H1 (cell line): ENCODE results near the gene CCL1. TPM values are rescaled to one million over a fixed set of nuclear protein-coding genes. Genes with fewer than 3 reads are reported as not detected.

Experiments used
- CTCF ChIA-PET: fragments of 300-600 bp; sonication (Branson Sonifier 250); formaldehyde crosslinking; loops from one replicate; lab custom pipeline; 2021; ENCODE audit not compliant: partially characterized antibody; lab: Charles Lee
- POLR2A ChIA-PET: fragments of 300-600 bp; sonication (Branson Sonifier 250); formaldehyde crosslinking; loops from one replicate; lab custom pipeline; 2021; ENCODE audit warnings: inconsistent platforms; ENCODE audit not compliant: partially characterized antibody; lab: Charles Lee
- DNase-seq, 2 experiments: peaks; one replicate each; pipeline versions ENCODE4 v3.0.0 to v3.0.0-alpha.2; 2010 to 2022; ENCODE audit warnings: low spot score in 2 of 2, low read depth in 1 of 2, mixed read lengths in 1 of 2
- FAIRE-seq: peaks from 2 replicates; lab custom pipeline; 2011; peaks lifted over from hg19 to GRCh38; lab: Jason Lieb, UNC
- H2AFZ ChIP-seq: 2 replicates; pipeline ENCODE4 v1.8.1; 2012; ENCODE audit warnings: low read length, inconsistent platforms
- H2AK5ac ChIP-seq: 2 replicates; pipeline ENCODE4 v1.6.1; 2013; ENCODE audit warnings: low read depth, low read length
- H2BK120ac ChIP-seq: replicated peaks from 2 replicates; pipeline ENCODE3; 2013; ENCODE audit warnings: low read depth, low read length, inconsistent platforms
- H2BK12ac ChIP-seq: 2 replicates; pipeline ENCODE4 v1.6.1; 2013; ENCODE audit warnings: low read depth, low read length
- H2BK15ac ChIP-seq: 2 replicates; pipeline ENCODE4 v1.6.1; 2013; ENCODE audit warnings: low read length
- H2BK20ac ChIP-seq: 2 replicates; pipeline ENCODE4 v1.6.1; 2013; ENCODE audit warnings: low read length
- H2BK5ac ChIP-seq: 2 replicates; pipeline ENCODE4 v1.6.1; 2013; ENCODE audit warnings: low read depth, low read length
- H3K14ac ChIP-seq: 2 replicates; pipeline ENCODE4 v1.6.1; 2013; ENCODE audit warnings: inconsistent platforms; ENCODE audit not compliant: insufficient read length
- H3K18ac ChIP-seq: 2 replicates; pipeline ENCODE4 v1.6.1; 2013; ENCODE audit warnings: low read length; ENCODE audit errors: extremely low read depth
- H3K23ac ChIP-seq: 2 replicates; pipeline ENCODE4 v1.6.1; 2013; ENCODE audit warnings: inconsistent platforms; ENCODE audit not compliant: insufficient read length
- H3K23me2 ChIP-seq: 2 replicates; pipeline ENCODE4 v1.6.1; 2013; ENCODE audit warnings: low read depth, low read length
- H3K27ac ChIP-seq: 2 replicates; pipeline ENCODE4 v1.6.1; 2011; ENCODE audit warnings: low read depth, low read length, inconsistent platforms
- H3K27me3 ChIP-seq, 4 experiments: replicated peaks in 1 of 4; 1 replicate in 1 of 4; 2 replicates in 3 of 4; pipeline versions ENCODE4 v1.6.1 to v1.8.1; 2011 to 2013; ENCODE audit warnings: low read length in 3 of 4, mild to moderate bottlenecking in 3 of 4, inconsistent platforms in 2 of 4, mixed read lengths in 2 of 4, moderate library complexity in 1 of 4; ENCODE audit not compliant: control insufficient read depth in 3 of 4, insufficient read depth in 3 of 4; ENCODE audit errors: extremely low read depth in 1 of 4
- H3K36me3 ChIP-seq, 4 experiments: 2 replicates each; pipeline versions ENCODE4 v1.6.1 to v1.8.1; 2011 to 2013; ENCODE audit warnings: mild to moderate bottlenecking in 4 of 4, low read length in 3 of 4, moderate library complexity in 2 of 4, control low read depth in 1 of 4, inconsistent platforms in 1 of 4; ENCODE audit not compliant: insufficient read depth in 4 of 4, control insufficient read depth in 2 of 4
- H3K4ac ChIP-seq: replicated peaks from 2 replicates; pipeline ENCODE3; 2013; ENCODE audit warnings: low read length, low read depth, mixed read lengths, inconsistent platforms; ENCODE audit not compliant: insufficient read length
- H3K4me1 ChIP-seq, 4 experiments: replicated peaks in 1 of 4; 1 replicate in 1 of 4; 2 replicates in 3 of 4; pipeline versions ENCODE4 v1.6.1 to v1.8.1; 2011 to 2013; ENCODE audit warnings: low read length in 3 of 4, inconsistent platforms in 2 of 4, mixed read lengths in 1 of 4; ENCODE audit not compliant: insufficient read depth in 4 of 4, control insufficient read depth in 3 of 4
- H3K4me2 ChIP-seq, 2 experiments: 2 replicates each; pipeline versions ENCODE4 v1.6.1 to v1.8.1; 2011 to 2013; ENCODE audit warnings: low read depth in 2 of 2, low read length in 2 of 2, control low read depth in 1 of 2, inconsistent platforms in 1 of 2, mild to moderate bottlenecking in 1 of 2; ENCODE audit not compliant: insufficient read depth in 1 of 2
- H3K4me3 ChIP-seq, 4 experiments: fragments of 200-600, 300-600 bp in 1 of 4; sonication (generic), shearing (Covaris generic), sonication (Bioruptor Twin) in 1 of 4; 2 replicates each; pipeline versions ENCODE4 v1.5.1 to v1.8.1; 2011 to 2016; ENCODE audit warnings: low read length in 4 of 4, low read depth in 3 of 4, control low read depth in 2 of 4, inconsistent platforms in 2 of 4, mild to moderate bottlenecking in 2 of 4, mixed read lengths in 1 of 4, moderate library complexity in 1 of 4; ENCODE audit not compliant: insufficient read depth in 2 of 4; ENCODE audit errors: extremely low read depth in 1 of 4
- H3K56ac ChIP-seq: replicated peaks from 2 replicates; pipeline ENCODE3; 2013; ENCODE audit warnings: low read depth, mild to moderate bottlenecking, mixed read lengths, low read length, inconsistent platforms; ENCODE audit not compliant: insufficient read length
- H3K79me1 ChIP-seq: 2 replicates; pipeline ENCODE4 v1.6.1; 2013; ENCODE audit warnings: low read depth, low read length, control low read depth
- H3K79me2 ChIP-seq, 2 experiments: 2 replicates each; pipeline versions ENCODE4 v1.6.1 to v1.8.1; 2012 to 2013; ENCODE audit warnings: low read length in 2 of 2, mild to moderate bottlenecking in 2 of 2, inconsistent platforms in 1 of 2; ENCODE audit not compliant: insufficient read depth in 2 of 2, control insufficient read depth in 1 of 2
- H3K9ac ChIP-seq, 4 experiments: replicated peaks in 1 of 4; 1 replicate in 1 of 4; 2 replicates in 3 of 4; pipeline versions ENCODE4 v1.6.1 to v1.8.1; 2011 to 2013; ENCODE audit warnings: low read depth in 3 of 4, low read length in 3 of 4, control low read depth in 2 of 4, mild to moderate bottlenecking in 2 of 4, moderate library complexity in 2 of 4, inconsistent platforms in 1 of 4; ENCODE audit errors: extremely low read depth in 1 of 4
- H3K9me3 ChIP-seq, 2 experiments: 2 replicates each; pipeline versions ENCODE4 v1.6.1 to v1.8.1; 2012 to 2013; ENCODE audit warnings: mild to moderate bottlenecking in 2 of 2, moderate library complexity in 2 of 2, control low read depth in 1 of 2, inconsistent platforms in 1 of 2, low read depth in 1 of 2, low read length in 1 of 2, mixed read lengths in 1 of 2; ENCODE audit not compliant: insufficient read depth in 2 of 2
- H4K20me1 ChIP-seq, 2 experiments: replicated peaks in 1 of 2; 2 replicates each; pipeline versions ENCODE3 to v1.8.1; 2011 to 2013; ENCODE audit warnings: inconsistent platforms in 2 of 2, low read length in 2 of 2, mild to moderate bottlenecking in 1 of 2; ENCODE audit not compliant: insufficient read depth in 2 of 2, control insufficient read depth in 1 of 2
- H4K5ac ChIP-seq: 2 replicates; pipeline ENCODE4 v1.6.1; 2013; ENCODE audit warnings: low read length, low read depth, mixed read lengths, inconsistent platforms; ENCODE audit not compliant: insufficient read length
- H4K8ac ChIP-seq: 2 replicates; pipeline ENCODE4 v1.8.0; 2013; ENCODE audit warnings: mild to moderate bottlenecking, moderate library complexity, low read length, inconsistent platforms; ENCODE audit not compliant: insufficient read depth; ENCODE audit errors: extremely low read depth
- H4K91ac ChIP-seq: replicated peaks from 2 replicates; pipeline ENCODE3; 2013; ENCODE audit warnings: low read length, mixed read lengths, inconsistent platforms; ENCODE audit not compliant: insufficient read length
- CBX8 ChIP-seq: fragments of 300-800, 300-1000 bp; sonication (generic); IDR thresholded peaks from 2 replicates; pipeline ENCODE4 v1.7.1; 2016; ENCODE audit warnings: low read depth, low read length, borderline replicate concordance
- CEBPB ChIP-seq: IDR thresholded peaks from 2 replicates; pipeline ENCODE4 v1.6.1; 2012; ENCODE audit warnings: low read depth, low read length
- CHD2 ChIP-seq: IDR thresholded peaks from 2 replicates; pipeline ENCODE4 v1.6.1; 2012; ENCODE audit warnings: low read length, improper control_type of control experiment
- CREB1 ChIP-seq: IDR thresholded peaks from 2 replicates; pipeline ENCODE4 v1.6.1; 2012; ENCODE audit warnings: inconsistent platforms
- EGR1 ChIP-seq: IDR thresholded peaks from 2 replicates; pipeline ENCODE4 v1.6.1; 2011; ENCODE audit warnings: low read depth, low read length, borderline replicate concordance
- HDAC6 ChIP-seq: IDR thresholded peaks from one replicate; pipeline ENCODE4 v1.7.1; 2012; ENCODE audit warnings: low read depth, mild to moderate bottlenecking, inconsistent platforms, low read length, moderate library complexity
- KDM1A ChIP-seq: fragments of 200-600, 300-600 bp; sonication (generic); IDR thresholded peaks from 2 replicates; pipeline ENCODE4 v1.7.1; 2016; ENCODE audit warnings: mild to moderate bottlenecking, low read length, borderline replicate concordance
- POLR2A ChIP-seq, 2 experiments: IDR thresholded peaks; 1 replicate in 1 of 2; 2 replicates in 1 of 2; pipeline ENCODE4 v1.6.1; 2011; ENCODE audit warnings: low read depth in 2 of 2, low read length in 2 of 2, mild to moderate bottlenecking in 2 of 2; ENCODE audit errors: control extremely low read depth in 1 of 2
- POU5F1 ChIP-seq: IDR thresholded peaks from 2 replicates; pipeline ENCODE4 v1.6.1; 2011; ENCODE audit warnings: low read depth, mild to moderate bottlenecking, low read length, moderate library complexity
- RXRA ChIP-seq: IDR thresholded peaks from 2 replicates; pipeline ENCODE4 v1.6.1; 2011; ENCODE audit warnings: low read depth, mild to moderate bottlenecking, low read length, moderate library complexity; ENCODE audit not compliant: insufficient read depth
- SAP30 ChIP-seq: fragments of 300-600 bp; sonication (generic); IDR thresholded peaks from 2 replicates; pipeline ENCODE4 v1.7.1; 2012; ENCODE audit warnings: low read length, moderate library complexity, mild to moderate bottlenecking, inconsistent platforms; ENCODE audit not compliant: insufficient read depth, insufficient replicate concordance
- SIRT6 ChIP-seq: IDR thresholded peaks from one replicate; pipeline ENCODE4 v1.7.1; 2012; ENCODE audit warnings: low read length, inconsistent platforms
- SIX5 ChIP-seq: IDR thresholded peaks from 2 replicates; pipeline ENCODE4 v1.6.1; 2011; ENCODE audit warnings: mild to moderate bottlenecking, low read depth, low read length
- SP4 ChIP-seq: IDR thresholded peaks from 2 replicates; pipeline ENCODE4 v1.6.1; 2012; ENCODE audit warnings: low read length, inconsistent platforms
- TAF7 ChIP-seq: optimal IDR thresholded peaks from 2 replicates; pipeline ENCODE3; 2011; ENCODE audit warnings: low read depth, mild to moderate bottlenecking, inconsistent platforms, low read length, moderate library complexity, borderline replicate concordance
- TEAD4 ChIP-seq: IDR thresholded peaks from 2 replicates; pipeline ENCODE4 v1.6.1; 2012; ENCODE audit warnings: low read depth, low read length, inconsistent platforms, mixed read lengths
- polyA plus RNA-seq, 7 experiments: library from polyadenylated mRNA; depleted of rRNA in 3 of 7; stranded (reverse) in 5 of 7; unstranded in 2 of 7; fragments of >200 nt in 5 of 7; fragments of 200-250 nt in 2 of 7; gene quantifications; 1 replicate in 5 of 7; 2 replicates in 1 of 7; 4 replicates in 1 of 7; pipeline versions ENCODE4 v1.2.1 to v1.2.3, GENCODE V29; 2011 to 2013; ENCODE audit warnings: missing spikeins in 2 of 7, mixed read lengths in 2 of 7
- total RNA-seq: library from RNA; stranded (reverse); fragmentation: NEBNext Ultra II Directional; extraction: Animal tissue kit (Norgen Biotek cat#: 25700); gene quantifications from 2 replicates; pipeline ENCODE4 v1.2.1, GENCODE V29; 2021
- TF ChIP-seq, protein P1 (sequence below): IDR thresholded peaks from 2 replicates; pipeline ENCODE4 v1.6.1; 2011; ENCODE audit warnings: low read depth, mild to moderate bottlenecking, low read length; ENCODE audit not compliant: insufficient read depth

Gene CCL1
- total and polyA plus RNA-seq, 2 of the 8 experiments (the other 6 are each of a cell fraction or from before 2014, with no cell fraction given) = not detected

DNA sequence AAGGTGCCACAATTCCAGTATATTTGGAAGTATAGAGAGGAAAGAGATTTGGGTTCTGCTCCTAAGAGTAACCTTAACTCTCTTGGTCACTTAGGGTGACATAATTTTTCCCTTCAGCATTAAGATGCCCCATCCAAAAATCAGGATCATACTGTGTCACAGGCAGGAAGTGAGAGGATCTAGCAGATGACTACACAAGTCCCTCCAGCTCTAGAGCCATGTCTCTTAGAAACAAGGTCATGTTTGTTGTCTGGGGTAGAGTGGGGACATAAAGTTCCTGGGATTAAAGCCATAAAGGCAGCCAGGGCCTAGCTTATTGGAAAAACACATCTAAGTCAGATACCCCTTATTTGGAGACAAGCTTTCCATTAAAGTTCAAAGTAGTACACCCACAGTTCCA, 41.1 kb downstream of the CCL1 start:
- no peaks in the 10 kb centered on the region for H3K79me2 ChIP-seq
- no peak overlapping the region for H4K8ac ChIP-seq
- no peak overlapping the region for H2BK120ac ChIP-seq
- no peaks in the 10 kb centered on the region for H3K4me1 ChIP-seq
- no peak overlapping the region for H3K4me2 ChIP-seq
- no peak overlapping the region for H2BK20ac ChIP-seq
- no peak overlapping the region for H3K27ac ChIP-seq
- no peak overlapping the region for H2BK5ac ChIP-seq
- H3K18ac ChIP-seq = no peak overlapping the region
- no peaks in the 10 kb centered on the region for H3K79me1 ChIP-seq
- no peak overlapping the region for H3K14ac ChIP-seq
- no peak overlapping the region for H4K91ac ChIP-seq
- no peak overlapping the region for H2AK5ac ChIP-seq
- H3K9ac ChIP-seq = no peak overlapping the region
- DNase-seq = no peak
- H3K9me3 ChIP-seq = no peaks in the 10 kb centered on the region
- H3K23me2 ChIP-seq = no peaks in the 10 kb centered on the region
- no peak overlapping the region for H2AFZ ChIP-seq
- no peak overlapping the region for H2BK12ac ChIP-seq
- FAIRE-seq = no peak
- no peak overlapping the region for H4K5ac ChIP-seq
- H3K4me3 ChIP-seq = no peak overlapping the region
- H3K36me3 ChIP-seq = no peaks in the 10 kb centered on the region
- H4K20me1 ChIP-seq = peaks cover 0 to 2% of the 10 kb centered on the region in 2 experiments
- ChIA-PET CTCF (interaction anchor here (0.7 to 9.9 kb wide), 8 partner anchors 11 to 281 kb away, joined by 3 to 87 read pairs (median 4); partner anchors contain the start of gene CCL1), POLR2A (interaction anchor here (0.7 kb wide), 1 partner anchor 664 kb away, joined by 3 read pairs; no protein-coding TSS in a partner anchor)
- H2BK15ac ChIP-seq = no peak overlapping the region
- H3K56ac ChIP-seq = no peak overlapping the region
- H3K27me3 ChIP-seq = no peaks in the 10 kb centered on the region
- no peak overlapping the region for H3K23ac ChIP-seq
- no peak overlapping the region for H3K4ac ChIP-seq
- TF ChIP-seq TEAD4 (no peak), SIX5 (no peak), SIRT6 (no peak), CBX8 (no peak), SP4 (no peak), TAF7 (no peak), EGR1 (no peak), POU5F1 (no peak), CHD2 (no peak), CEBPB (no peak), HDAC6 (no peak), RXRA (no peak), KDM1A (no peak), SAP30 (no peak), CREB1 (no peak), POLR2A (IDR thresholded peaks at IDR 0.05; ENCODE audit: control extremely low read depth in 1 of 2, low read depth in 2 of 2, low read length in 2 of 2) (no peak)
- TF ChIP-seq, protein P1, sequence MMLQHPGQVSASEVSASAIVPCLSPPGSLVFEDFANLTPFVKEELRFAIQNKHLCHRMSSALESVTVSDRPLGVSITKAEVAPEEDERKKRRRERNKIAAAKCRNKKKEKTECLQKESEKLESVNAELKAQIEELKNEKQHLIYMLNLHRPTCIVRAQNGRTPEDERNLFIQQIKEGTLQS = no peak
